T follicular helper cell (primary cell): ENCODE data around the gene RBMS1.
A peak's percentile ranks its signal among the peaks of the same experiment; 100 is the strongest.

Source experiments
- DNase-seq: peaks from one replicate; pipeline ENCODE4 v3.0.0-alpha.2; 2020; ENCODE audit warnings: low read depth

RBMS1 gene

GRCh38 chr2:160333324-160334027, 160.1 kb downstream of the RBMS1 start:
- DNase-seq: no peak

- no peak for DNase-seq
Observed at GRCh38 chr2:160332318-160332717, 161.3 kb downstream of the RBMS1 start.

DNA sequence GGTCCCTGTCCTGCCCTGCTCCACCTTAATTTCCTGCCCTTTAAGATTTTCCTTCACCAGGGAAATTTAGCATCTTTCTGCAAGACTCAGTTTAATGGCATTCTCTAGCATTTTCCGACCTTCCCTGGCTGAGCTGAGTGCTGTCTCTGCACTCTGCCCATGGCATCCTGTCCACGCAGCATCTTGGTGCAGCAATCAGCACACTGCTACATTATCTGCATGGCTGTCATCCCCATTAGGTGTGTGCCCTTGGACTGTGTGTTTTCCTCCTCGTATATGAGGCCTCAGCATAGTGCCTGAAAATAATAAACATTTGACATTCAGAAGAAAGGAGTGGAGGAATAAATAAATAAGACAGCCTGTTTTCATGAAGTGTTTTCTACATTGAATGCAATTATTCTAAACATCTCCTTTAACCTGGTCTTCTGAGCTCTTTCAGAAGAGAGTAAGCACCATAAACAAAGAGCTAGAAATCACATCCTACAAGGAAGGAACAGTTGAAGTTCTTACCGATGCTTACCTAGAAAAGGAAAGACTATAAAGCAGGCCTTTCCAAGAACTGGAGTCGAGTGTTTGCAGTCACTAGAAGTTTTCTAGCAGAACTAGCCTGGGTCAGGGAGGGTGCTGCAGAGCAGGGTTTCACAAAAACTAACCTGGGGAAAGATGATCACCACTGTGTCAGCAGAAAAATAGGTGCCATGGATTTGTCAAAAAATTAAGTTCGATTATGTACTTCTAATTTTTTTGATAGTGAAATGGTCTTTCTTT, 162.2 kb downstream of the RBMS1 start:
- DNase-seq: no peak

- no peak for DNase-seq
Observed at GRCh38 chr2:160328811-160329527, 164.6 kb downstream of the RBMS1 start.

DNA sequence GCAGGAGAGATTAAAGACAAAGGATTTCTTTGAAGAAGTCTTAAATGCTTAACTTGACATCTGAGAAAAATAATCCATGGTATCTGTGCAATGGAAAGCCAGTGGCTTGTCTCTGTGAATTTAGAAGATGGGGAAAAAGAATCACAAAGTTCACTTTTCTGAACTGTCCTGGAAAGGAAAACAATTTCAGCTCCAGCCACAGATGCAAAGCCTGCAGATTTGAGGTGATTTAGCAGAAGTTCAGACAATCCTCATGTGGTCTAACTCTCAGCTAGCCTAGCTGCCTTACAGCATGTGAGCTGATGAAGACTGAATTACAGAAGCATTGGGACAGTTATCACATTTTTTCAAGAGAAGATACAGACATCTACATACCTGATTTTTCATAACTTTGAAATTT, 166.8 kb downstream of the RBMS1 start:
- no peak for DNase-seq

- no peak for DNase-seq
Observed at GRCh38 chr2:160325418-160325817, 168.2 kb downstream of the RBMS1 start.

DNA sequence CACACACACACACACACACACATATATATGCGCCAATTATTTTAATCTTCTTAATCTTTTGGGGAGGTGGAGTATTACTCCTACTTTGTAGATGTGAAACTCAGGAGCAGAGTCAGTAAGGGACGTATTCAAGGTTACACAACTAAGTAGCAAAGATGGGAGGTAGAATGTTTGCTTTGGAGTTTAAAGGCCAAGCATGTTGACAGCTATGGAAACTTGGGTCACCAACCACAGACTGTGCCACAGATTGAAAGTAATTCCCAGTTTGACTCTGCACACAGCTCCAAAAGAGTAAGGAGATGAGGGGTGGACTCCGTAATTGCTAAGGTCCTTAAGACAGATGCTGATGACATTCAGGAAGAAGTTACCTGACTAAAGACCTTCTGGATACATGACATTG, 168.7 kb downstream of the RBMS1 start:
- DNase-seq: no peak

DNA sequence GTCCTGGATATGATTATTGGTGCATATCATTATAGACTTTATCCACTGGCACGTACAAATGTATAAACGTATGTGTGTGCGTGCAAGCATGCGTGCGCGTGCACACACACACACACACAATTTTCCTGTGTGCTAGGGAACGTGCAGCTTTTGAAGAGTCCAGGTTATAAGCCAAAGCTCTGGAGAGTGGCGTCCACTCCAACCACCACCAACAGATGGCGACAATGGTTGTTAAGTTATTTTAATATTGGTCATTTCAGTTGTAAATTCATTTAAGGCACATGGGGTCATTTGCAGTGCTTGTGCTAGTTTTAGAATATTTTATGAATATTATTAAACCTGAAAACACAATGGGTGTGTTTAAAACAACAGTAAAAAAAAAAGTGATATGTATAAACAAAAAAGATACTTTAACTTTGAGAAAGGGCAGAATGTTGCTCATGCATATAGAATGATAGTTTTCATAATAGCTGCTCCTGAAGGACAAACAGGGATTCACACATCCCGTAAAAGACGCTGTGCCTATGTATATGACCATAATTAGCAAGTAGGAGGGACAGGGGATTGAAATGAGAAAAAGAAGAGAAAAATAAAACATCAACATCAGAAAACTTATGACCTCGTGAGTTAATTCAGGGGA, 169.3 kb downstream of the RBMS1 start:
- DNase-seq: peak; percentile 18

DNA sequence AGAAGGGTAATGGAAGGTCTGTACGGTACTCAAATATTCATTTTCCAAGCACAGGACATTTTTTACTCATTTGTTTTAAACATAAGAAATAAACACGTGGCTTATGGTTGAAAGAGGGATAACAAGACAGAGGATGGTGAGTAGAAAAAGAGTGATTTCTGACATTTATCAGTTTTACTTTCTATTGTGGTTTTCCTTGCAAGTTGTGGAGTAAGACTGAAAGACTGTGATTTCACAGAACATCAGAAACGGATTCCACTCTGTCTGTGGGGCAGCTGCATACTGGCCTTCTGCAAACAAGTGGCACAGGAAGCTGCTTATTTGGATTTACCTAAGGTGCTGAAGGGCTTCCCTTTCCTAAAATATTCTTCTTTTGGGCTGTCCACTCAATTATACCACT, 171.3 kb downstream of the RBMS1 start:
- no peak for DNase-seq

DNA sequence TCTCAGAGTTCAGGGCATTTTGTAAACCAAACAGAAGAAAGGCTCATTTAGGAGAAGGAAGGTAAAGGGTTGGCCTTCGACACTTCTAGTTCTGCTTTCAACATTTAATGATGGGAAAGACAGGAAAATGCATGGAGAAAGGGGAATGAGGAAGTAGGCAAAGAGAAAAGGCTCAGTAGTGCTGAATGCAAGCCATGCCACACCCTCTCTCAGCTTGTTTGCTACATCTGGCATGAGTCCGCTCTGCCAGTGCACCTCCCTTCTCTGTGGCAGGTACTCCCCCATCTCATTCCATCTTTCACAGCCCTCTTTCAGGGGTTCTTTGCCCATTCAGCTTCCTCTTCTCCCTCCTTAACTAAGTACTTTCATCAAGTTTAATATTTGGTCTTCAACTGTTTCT, 172.6 kb downstream of the RBMS1 start:
- DNase-seq: no peak

DNA sequence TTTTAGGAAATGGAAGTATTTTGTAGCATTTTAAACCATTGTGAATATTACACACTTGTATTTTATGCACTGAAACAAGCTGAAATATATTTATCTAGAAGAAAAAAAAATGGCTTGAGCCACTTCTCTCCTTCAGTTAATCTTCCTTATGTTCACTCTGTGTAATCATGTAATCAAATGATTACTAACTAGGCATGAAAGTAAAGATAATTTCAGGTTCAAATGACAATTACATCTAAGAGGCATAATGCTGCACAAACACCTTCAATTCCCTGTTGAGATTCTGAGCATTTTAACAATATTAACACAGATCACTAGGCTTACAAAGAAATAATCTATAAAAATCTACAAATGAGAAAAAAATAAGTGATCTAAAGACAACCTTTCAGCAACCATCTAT, 173.9 kb downstream of the RBMS1 start:
- DNase-seq: no peak

- no peak for DNase-seq
Observed at GRCh38 chr2:160318218-160318617, 175.4 kb downstream of the RBMS1 start.

DNA sequence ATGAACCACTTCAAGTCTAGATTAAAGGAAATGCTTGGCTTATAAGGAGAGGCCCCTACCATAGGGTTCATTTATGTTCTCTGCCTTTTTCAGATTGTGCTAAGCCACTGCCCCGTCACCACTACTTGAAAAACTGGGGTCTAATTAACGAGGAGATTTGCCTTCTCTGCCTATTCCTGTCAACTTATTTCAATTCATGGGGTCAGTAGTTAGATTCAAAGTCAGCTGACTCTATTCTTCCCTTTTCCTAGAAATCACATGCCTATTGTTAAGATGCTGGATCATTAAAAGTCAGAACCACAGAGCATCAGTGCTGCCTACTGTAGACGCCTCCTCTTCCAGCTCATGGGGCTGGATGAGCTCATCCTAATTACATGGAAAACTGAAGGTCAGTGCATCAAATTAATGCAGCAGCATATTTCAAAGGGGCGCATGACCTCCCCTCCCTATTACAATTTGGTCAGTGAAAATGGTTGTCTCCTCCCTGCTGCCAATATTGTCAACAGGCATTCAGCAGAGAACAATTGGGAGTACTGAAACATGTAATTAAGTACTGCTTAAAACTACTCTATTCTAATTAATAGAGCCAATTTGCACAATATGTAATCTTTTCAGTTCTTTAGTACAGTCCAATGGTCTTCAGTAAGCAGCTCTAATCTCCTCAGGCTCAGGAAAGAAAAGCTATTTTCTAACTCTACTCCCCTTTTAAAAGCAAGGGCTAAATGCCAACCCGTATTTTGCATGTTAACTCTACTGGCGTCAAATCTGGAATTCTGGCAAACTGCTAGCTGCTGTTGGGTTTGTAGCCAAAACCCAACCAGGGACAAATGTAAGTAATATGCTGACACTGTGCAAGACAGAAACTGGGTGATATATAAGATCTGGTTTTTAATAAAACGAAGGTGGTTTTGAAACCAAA, 176.2 kb downstream of the RBMS1 start:
- DNase-seq: no peak

DNA sequence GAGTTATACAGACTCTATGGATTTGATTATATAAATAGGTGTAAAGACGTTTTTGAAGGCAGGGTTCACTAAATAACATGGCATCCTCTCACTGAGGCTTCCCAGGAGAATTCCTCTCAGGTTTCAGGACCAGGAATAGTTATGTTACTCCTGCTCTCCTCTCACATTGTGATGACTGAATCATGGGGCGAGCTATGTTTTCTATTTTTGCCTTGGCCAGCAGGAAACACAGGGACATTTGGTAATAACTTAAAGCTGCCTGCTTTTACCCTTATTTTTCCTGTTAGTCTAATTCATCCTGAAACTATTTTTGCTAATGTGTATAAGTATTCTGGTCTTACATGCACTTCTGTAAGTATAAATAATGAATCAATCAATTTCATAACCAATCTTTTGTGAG, 178.3 kb downstream of the RBMS1 start:
- DNase-seq: no peak

DNA sequence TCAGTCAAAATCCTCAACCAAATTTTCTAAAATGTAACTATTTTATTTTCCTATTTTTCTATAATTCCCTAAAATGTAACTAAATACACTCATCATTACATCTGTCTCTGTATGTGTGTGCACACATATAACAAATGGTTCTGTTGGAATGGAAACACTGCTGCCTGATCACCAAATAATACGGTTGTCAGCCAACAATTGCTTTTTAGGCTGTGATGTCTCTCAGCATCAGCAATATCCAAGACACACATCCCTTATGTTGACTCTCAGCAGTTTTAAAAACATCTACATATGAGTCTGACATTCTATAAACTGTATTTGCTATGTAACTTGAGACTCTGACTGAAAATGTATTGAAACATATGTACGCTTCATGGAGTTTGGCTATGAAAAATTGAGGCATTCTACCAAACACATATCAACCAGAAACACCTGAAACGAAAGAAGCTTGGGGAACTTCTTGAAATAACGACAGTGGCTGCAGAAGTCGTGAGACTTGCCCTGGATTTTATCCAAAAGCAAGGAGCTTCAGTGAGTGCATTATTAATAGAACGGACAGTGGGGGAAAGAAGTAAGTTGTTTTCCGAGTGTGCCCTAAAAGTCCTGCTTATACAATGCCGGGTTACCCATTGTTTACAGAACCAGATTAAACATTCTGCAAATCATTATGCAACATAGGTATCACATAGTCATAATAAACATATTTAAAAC, 183.3 kb downstream of the RBMS1 start:
- no peak for DNase-seq

GRCh38 chr2:160309585-160309984, 184.0 kb downstream of the RBMS1 start:
- DNase-seq: no peak

GRCh38 chr2:160308915-160309314, 184.7 kb downstream of the RBMS1 start:
- no peak for DNase-seq

DNA sequence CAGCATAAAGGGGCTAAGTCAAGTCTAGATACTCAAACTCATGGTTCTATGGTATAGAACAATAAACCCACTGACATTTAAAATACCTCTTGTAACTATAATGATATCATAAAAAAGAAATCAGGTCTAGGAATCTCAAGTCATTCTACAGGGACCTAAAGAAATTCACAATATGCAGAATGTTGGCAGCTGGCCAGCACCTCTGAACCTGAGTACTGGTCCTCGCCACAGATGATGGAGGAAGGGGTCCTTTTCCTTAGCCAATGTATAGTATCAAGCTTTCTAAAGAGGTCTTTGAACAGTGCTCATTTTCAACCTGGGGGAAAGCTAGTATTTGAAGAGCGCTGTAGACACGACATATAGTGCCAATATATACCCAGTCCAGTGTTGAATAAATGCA, 185.1 kb downstream of the RBMS1 start:
- no peak for DNase-seq

DNA sequence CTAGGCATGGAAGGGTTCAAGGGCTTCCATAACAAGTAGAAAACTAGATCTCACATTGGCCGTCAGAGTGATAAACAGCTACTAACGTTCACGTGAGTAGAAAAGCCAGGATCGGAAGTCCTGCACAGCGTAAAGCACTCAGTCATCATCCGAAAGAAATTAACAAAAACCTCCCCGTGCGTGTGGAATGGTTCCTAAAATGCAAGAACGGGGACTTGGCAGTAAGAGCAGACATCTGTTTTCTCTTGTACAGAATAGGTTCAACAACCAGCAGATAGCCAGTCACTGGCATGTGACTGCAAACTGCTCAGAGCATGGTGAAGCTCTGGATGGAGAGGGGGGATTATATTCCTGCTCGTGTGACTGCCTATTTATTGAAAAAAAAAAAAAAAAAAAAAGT, 186.6 kb downstream of the RBMS1 start:
- no peak for DNase-seq

DNA sequence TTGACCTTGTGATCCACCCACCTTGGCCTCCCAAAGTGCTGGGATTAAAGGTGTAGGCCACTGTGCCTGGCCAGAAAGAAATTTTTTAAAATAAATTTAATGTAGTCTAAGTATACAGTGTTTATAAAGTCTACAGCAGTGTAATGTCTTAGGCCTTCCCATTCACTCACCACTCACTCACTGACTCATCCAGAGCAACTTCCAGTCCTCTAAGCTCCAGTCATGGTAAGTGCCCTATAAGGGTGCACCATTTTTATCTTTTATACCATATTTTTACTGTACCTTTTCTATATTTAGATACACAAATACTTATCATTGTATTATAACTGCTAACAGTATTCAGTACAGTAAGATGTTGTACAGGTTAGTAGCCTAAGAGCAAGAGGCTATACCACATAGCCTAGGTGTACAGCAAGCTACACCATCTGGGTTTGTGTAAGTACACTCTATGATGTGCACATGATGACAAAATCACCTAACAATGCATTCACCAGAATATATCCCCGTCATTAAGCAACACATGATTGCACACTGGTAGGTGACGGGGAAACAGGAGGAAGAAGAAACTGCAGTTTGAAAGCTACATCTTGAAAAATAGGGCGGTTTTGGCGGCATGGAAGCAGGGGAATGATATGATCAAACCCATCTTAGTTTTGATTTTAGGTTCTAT, 188.4 kb downstream of the RBMS1 start:
- no peak for DNase-seq
